Osteoblast (primary cell): ENCODE results near the gene PRKCA. TPM values are rescaled to one million over a fixed set of nuclear protein-coding genes. Genes with fewer than 3 reads are reported as not detected.

Experiments used
- DNase-seq: peaks from one replicate; pipeline ENCODE4 v3.0.0; 2011; ENCODE audit warnings: low spot score, mixed read lengths; ENCODE audit not compliant: insufficient read length; ENCODE audit errors: missing footprints
- H2AFZ ChIP-seq: 2 replicates; pipeline ENCODE4 v1.6.0; 2011; ENCODE audit warnings: mild to moderate bottlenecking, low read length
- H3K27ac ChIP-seq: 2 replicates; pipeline ENCODE4 v1.5.1; 2011; ENCODE audit warnings: mild to moderate bottlenecking, low read depth, low read length, moderate library complexity
- H3K27me3 ChIP-seq: 2 replicates; pipeline ENCODE4 v1.6.0; 2012; ENCODE audit warnings: mild to moderate bottlenecking, control low read depth, inconsistent platforms, low read length, moderate library complexity; ENCODE audit not compliant: insufficient read depth
- H3K36me3 ChIP-seq: 2 replicates; pipeline ENCODE4 v1.5.1; 2011; ENCODE audit warnings: mild to moderate bottlenecking, low read length, control low read depth, moderate library complexity; ENCODE audit not compliant: insufficient read depth
- H3K4me1 ChIP-seq: 2 replicates; pipeline ENCODE4 v1.5.1; 2011; ENCODE audit warnings: mild to moderate bottlenecking, low read length, control low read depth, moderate library complexity; ENCODE audit not compliant: insufficient read depth
- H3K4me2 ChIP-seq: 2 replicates; pipeline ENCODE4 v1.6.0; 2011; ENCODE audit warnings: mild to moderate bottlenecking, low read length; ENCODE audit not compliant: insufficient read depth
- H3K4me3 ChIP-seq: fragments of 200-600 bp; sonication (generic); 3 replicates; pipeline ENCODE4 v1.5.1; 2012; ENCODE audit warnings: mild to moderate bottlenecking, low read length, inconsistent platforms; ENCODE audit not compliant: insufficient read depth
- H3K79me2 ChIP-seq: 2 replicates; pipeline ENCODE4 v1.6.0; 2012; ENCODE audit warnings: mild to moderate bottlenecking, low read length, control low read depth, inconsistent platforms; ENCODE audit not compliant: insufficient read depth
- H3K9me3 ChIP-seq: 2 replicates; pipeline ENCODE4 v1.5.1; 2011; ENCODE audit warnings: low read depth, low read length, control low read depth
- H4K20me1 ChIP-seq: 2 replicates; pipeline ENCODE4 v1.6.0; 2012; ENCODE audit warnings: mild to moderate bottlenecking, low read length, control low read depth; ENCODE audit not compliant: insufficient read depth
- total RNA-seq: library from RNA; depleted of rRNA; stranded (reverse); fragments of >200 nt; gene quantifications from 2 replicates; pipeline ENCODE4 v1.2.3, GENCODE V29; 2012
- TF ChIP-seq, protein P1 (sequence below): IDR thresholded peaks from 2 replicates; pipeline ENCODE4 v1.5.1; 2011; ENCODE audit warnings: mild to moderate bottlenecking, low read depth, low read length, moderate library complexity; ENCODE audit errors: extremely low read depth

Gene PRKCA
- total RNA-seq, 1 donor, result 46.0 TPM

DNA sequence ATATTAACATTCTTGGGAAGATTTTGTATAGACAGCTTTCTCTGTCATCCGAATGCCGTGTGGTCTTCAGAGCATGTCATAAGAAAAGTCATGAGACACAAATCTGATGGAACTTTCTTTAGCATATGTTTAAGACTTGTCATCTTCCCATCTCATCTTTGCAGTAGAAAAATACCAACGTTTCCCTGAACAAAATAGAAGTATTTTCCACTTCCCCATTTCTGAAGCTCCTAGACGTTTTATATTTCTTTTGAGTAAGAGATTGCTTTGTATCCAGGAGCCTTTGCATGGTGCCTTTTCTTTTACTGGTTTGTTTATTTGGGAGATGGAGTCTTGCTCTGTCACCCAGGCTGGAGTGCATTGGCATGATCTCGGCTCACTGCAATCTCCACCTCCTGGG, 235.1 kb downstream of the PRKCA start:
- TF ChIP-seq, protein P1, sequence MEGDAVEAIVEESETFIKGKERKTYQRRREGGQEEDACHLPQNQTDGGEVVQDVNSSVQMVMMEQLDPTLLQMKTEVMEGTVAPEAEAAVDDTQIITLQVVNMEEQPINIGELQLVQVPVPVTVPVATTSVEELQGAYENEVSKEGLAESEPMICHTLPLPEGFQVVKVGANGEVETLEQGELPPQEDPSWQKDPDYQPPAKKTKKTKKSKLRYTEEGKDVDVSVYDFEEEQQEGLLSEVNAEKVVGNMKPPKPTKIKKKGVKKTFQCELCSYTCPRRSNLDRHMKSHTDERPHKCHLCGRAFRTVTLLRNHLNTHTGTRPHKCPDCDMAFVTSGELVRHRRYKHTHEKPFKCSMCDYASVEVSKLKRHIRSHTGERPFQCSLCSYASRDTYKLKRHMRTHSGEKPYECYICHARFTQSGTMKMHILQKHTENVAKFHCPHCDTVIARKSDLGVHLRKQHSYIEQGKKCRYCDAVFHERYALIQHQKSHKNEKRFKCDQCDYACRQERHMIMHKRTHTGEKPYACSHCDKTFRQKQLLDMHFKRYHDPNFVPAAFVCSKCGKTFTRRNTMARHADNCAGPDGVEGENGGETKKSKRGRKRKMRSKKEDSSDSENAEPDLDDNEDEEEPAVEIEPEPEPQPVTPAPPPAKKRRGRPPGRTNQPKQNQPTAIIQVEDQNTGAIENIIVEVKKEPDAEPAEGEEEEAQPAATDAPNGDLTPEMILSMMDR, result no peak
- Histone ChIP-seq H3K27me3 (no peaks in the 10 kb centered on the region), H4K20me1 (no peaks in the 10 kb centered on the region), H3K36me3 (no peaks in the 10 kb centered on the region), H3K4me2 (no peak overlapping the region), H3K4me1 (peaks cover 48% of the 10 kb centered on the region), H3K27ac (no peak overlapping the region), H3K79me2 (peaks cover 69% of the 10 kb centered on the region), H3K9me3 (no peaks in the 10 kb centered on the region), H3K4me3 (no peak overlapping the region), H2AFZ (no peak overlapping the region)
- DNase-seq, result no peak

DNA sequence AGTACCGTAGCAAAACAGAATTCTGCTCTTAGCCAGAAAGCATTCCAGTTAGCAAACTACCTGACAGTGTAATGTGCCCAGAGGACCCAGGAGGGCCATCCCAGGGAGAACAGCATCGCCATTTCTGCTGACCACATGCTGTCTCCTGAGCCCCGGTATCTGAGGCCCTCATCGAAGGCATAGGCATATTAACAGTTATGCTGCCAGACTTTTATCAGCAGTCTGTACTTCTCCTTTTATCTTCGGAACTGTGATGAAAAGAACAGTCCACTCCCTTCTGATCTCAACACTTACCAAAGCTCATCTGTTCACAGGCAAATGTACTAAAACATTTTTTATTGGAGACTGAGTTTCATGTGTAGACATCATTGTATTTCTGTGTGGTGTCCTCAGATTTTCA, 236.4 kb downstream of the PRKCA start:
- TF ChIP-seq, protein P1, result no peak

DNA sequence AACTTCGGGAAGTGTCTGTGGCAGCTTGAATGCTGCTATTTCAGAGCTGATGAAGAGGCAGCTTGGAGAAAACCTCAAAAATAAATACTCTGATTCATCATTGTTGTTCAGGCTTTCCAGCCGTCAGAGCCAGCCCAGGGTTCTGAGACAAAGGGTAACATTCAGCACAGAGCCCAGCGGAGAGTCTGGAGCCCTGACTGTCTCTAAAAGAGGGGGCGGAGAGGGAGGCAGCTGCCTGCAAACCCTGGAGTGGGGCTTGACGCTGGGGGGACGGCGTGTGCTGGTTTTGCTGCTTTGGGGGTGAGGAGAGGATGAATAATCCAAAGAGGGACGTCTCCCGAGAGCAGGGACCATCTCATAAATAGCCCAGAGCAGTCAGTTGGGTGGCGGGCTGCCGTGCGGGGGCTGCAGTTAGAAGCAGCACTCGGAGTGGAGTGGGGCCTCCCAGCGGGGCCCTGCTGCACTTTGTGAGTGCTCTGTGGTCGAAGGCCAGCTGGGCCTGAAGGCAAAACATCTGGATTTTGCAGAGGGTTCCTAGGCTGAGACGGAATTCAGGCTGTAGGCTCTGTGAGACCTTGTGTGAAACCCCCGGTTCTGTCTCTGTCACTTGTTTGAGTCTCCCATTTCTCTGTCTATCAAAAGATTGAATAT, 237.8 kb downstream of the PRKCA start:
- H3K4me2 ChIP-seq, result peak overlapping the region; percentile 75
- H3K9me3 ChIP-seq, result no peaks in the 10 kb centered on the region
- peak overlapping the region; percentile 53 for H3K4me3 ChIP-seq
- DNase-seq, result peak; percentile 87
- no peak overlapping the region for H2AFZ ChIP-seq
- no peaks in the 10 kb centered on the region for H3K36me3 ChIP-seq
- no peaks in the 10 kb centered on the region for H4K20me1 ChIP-seq
- TF ChIP-seq, protein P1, result no peak
- H3K27me3 ChIP-seq, result no peaks in the 10 kb centered on the region
- H3K4me1 ChIP-seq, result peaks cover 61% of the 10 kb centered on the region
- H3K27ac ChIP-seq, result peak overlapping the region; percentile 92
- peaks cover 51% of the 10 kb centered on the region for H3K79me2 ChIP-seq

More for the DNA sequence above, 236.4 kb downstream of the PRKCA start:
- Histone ChIP-seq H3K9me3 (no peaks in the 10 kb centered on the region), H3K27me3 (no peaks in the 10 kb centered on the region), H3K4me3 (no peak overlapping the region), H3K79me2 (peaks cover 57% of the 10 kb centered on the region), H3K4me2 (no peak overlapping the region), H4K20me1 (no peaks in the 10 kb centered on the region), H2AFZ (no peak overlapping the region), H3K27ac (peak overlapping the region; percentile 92), H3K36me3 (no peaks in the 10 kb centered on the region), H3K4me1 (peaks cover 56% of the 10 kb centered on the region)
- DNase-seq, result no peak

DNA sequence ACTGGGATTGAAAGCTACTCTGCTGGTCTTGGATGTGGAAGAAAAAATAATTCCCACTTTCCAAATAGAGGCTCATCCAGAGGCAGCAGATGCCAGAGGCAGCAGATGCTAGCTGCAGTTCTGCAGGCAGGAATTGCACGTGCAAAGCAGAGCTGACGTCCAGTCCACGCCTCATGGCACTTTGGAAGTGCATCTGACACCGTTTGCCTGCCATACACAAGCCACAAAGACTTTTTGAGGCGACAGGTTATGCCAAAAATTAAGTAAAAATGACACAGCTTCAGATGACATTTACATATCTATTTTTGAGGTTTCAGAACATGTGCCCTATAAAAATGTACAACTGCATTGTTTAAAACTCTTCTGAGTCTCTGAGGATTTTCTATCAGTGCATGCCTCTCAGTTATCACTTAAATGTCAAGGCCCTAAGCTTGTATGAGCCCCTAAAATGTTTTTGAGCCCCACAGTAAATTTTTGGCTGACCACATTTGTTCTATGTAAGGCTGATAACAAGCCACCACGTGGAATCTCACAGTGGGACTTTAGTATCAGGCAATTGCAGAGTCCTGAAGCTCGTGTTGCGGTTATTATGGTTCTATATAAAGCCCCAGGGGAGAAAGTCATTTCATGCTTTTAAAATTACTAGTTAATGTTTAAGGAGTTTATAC, 239.2 kb downstream of the PRKCA start:
- H3K4me3 ChIP-seq, result no peak overlapping the region
- peak overlapping the region; percentile 92 for H3K27ac ChIP-seq
- no peaks in the 10 kb centered on the region for H3K9me3 ChIP-seq
- H3K4me2 ChIP-seq, result peak overlapping the region; percentile 49
- no peak overlapping the region for H2AFZ ChIP-seq
- H3K79me2 ChIP-seq, result peaks cover 44% of the 10 kb centered on the region
- peaks cover 66% of the 10 kb centered on the region for H3K4me1 ChIP-seq
- peak; percentile 63 for DNase-seq
- no peaks in the 10 kb centered on the region for H3K27me3 ChIP-seq
- H4K20me1 ChIP-seq, result no peaks in the 10 kb centered on the region
- no peaks in the 10 kb centered on the region for H3K36me3 ChIP-seq
- TF ChIP-seq, protein P1, result no peak
